Endothelial cell of umbilical vein (primary cell): Measurements from ENCODE around the gene ARHGAP20. TPM values are rescaled to one million over a fixed set of nuclear protein-coding genes. Genes with fewer than 3 reads are reported as not detected.

Experiments used
- BruUV-seq: library from RNA; stranded (reverse); fragments of 400-500 nt; replicated peaks from 2 replicates; lab custom pipeline; 2021; lab: Mats Ljungman, UMichigan
- CTCF ChIA-PET: fragments of 300-600, 350-600 bp; sonication (Branson Sonifier 250); formaldehyde crosslinking; loops from one replicate; lab custom pipeline; 2021; ENCODE audit warnings: antibody characterized with exemption, inconsistent platforms; lab: Charles Lee
- POLR2A ChIA-PET: fragments of 300-600, 350-600 bp; sonication (Branson Sonifier 250); formaldehyde crosslinking; loops from one replicate; lab custom pipeline; 2021; ENCODE audit warnings: antibody characterized with exemption, inconsistent platforms; lab: Charles Lee
- DNase-seq: peaks from one replicate; pipeline ENCODE4 v3.0.0-alpha.2; 2011; ENCODE audit warnings: low read depth, low spot score
- FAIRE-seq: peaks from 2 replicates; lab custom pipeline; 2011; peaks lifted over from hg19 to GRCh38; lab: Jason Lieb, UNC
- H2AFZ ChIP-seq: 2 replicates; pipeline ENCODE4 v1.6.0; 2012; ENCODE audit warnings: low read depth, low read length, control low read depth, inconsistent platforms
- H3K27ac ChIP-seq: 2 replicates; pipeline ENCODE4 v1.5.1; 2011; ENCODE audit warnings: low read depth, mild to moderate bottlenecking, control low read depth, low read length, moderate library complexity; ENCODE audit not compliant: insufficient read depth
- H3K27me3 ChIP-seq, 2 experiments: 2 replicates each; pipeline versions ENCODE4 v1.6.0 to v1.6.1; 2011; ENCODE audit warnings: low read length in 2 of 2, mixed read lengths in 1 of 2; ENCODE audit not compliant: control insufficient read depth in 2 of 2, insufficient read depth in 2 of 2
- H3K36me3 ChIP-seq, 2 experiments: 2 replicates in 1 of 2; 3 replicates in 1 of 2; pipeline ENCODE4 v1.5.1; 2011; ENCODE audit warnings: low read length in 2 of 2, mild to moderate bottlenecking in 1 of 2, moderate library complexity in 1 of 2; ENCODE audit not compliant: control insufficient read depth in 2 of 2, insufficient read depth in 2 of 2; ENCODE audit errors: extremely low read depth in 1 of 2
- H3K4me1 ChIP-seq: 3 replicates; pipeline ENCODE4 v1.5.1; 2011; ENCODE audit warnings: mild to moderate bottlenecking, low read length; ENCODE audit not compliant: control insufficient read depth, insufficient read depth; ENCODE audit errors: extremely low read depth
- H3K4me2 ChIP-seq: 2 replicates; pipeline ENCODE4 v1.6.1; 2011; ENCODE audit warnings: low read length, control low read depth, mixed read lengths; ENCODE audit not compliant: insufficient read depth
- H3K4me3 ChIP-seq, 3 experiments: fragments of 200-600 bp in 1 of 3; sonication (generic), shearing (Covaris generic) in 1 of 3; replicated peaks in 1 of 3; 2 replicates each; pipeline ENCODE4 v1.5.1; 2011 to 2016; ENCODE audit warnings: control low read depth in 3 of 3, low read length in 3 of 3, mild to moderate bottlenecking in 2 of 3, inconsistent platforms in 1 of 3, low read depth in 1 of 3, moderate library complexity in 1 of 3; ENCODE audit not compliant: insufficient read depth in 1 of 3
- H3K79me2 ChIP-seq: 2 replicates; pipeline ENCODE4 v1.6.0; 2012; ENCODE audit warnings: low read length, inconsistent platforms; ENCODE audit not compliant: control insufficient read depth, insufficient read depth
- H3K9ac ChIP-seq: replicated peaks from 2 replicates; pipeline ENCODE3; 2011; ENCODE audit warnings: low read length, control low read depth; ENCODE audit not compliant: insufficient read depth; ENCODE audit errors: extremely low read depth
- H3K9me1 ChIP-seq: replicated peaks from 3 replicates; pipeline ENCODE4 v1.6.0; 2011; ENCODE audit warnings: mild to moderate bottlenecking, low read length; ENCODE audit not compliant: control insufficient read depth, insufficient read depth; ENCODE audit errors: extremely low read depth
- H3K9me3 ChIP-seq: replicated peaks from 2 replicates; pipeline ENCODE4 v1.5.1; 2012; ENCODE audit warnings: low read length, inconsistent platforms; ENCODE audit not compliant: control insufficient read depth, insufficient read depth
- H4K20me1 ChIP-seq: replicated peaks from 2 replicates; pipeline ENCODE3; 2011; ENCODE audit warnings: mild to moderate bottlenecking, low read length; ENCODE audit not compliant: control insufficient read depth, insufficient read depth; ENCODE audit errors: extremely low read depth
- EZH2 ChIP-seq: IDR thresholded peaks from 2 replicates; pipeline ENCODE4 v1.6.1; 2012; ENCODE audit warnings: borderline replicate concordance, low read depth, mild to moderate bottlenecking, moderate library complexity, low read length, inconsistent platforms; ENCODE audit not compliant: severe bottlenecking
- FOS ChIP-seq: IDR thresholded peaks from 2 replicates; pipeline ENCODE4 v1.6.1; 2011; ENCODE audit warnings: mild to moderate bottlenecking, low read length, moderate library complexity, borderline replicate concordance; ENCODE audit not compliant: insufficient read depth
- GATA2 ChIP-seq: IDR thresholded peaks from 2 replicates; pipeline ENCODE4 v1.7.0; 2011; ENCODE audit warnings: low read depth, mild to moderate bottlenecking, moderate library complexity, mixed read lengths, low read length; ENCODE audit not compliant: insufficient read length, insufficient read depth
- JUN ChIP-seq: IDR thresholded peaks from 2 replicates; pipeline ENCODE4 v1.6.1; 2011; ENCODE audit warnings: borderline replicate concordance, low read depth; ENCODE audit not compliant: insufficient read length, insufficient read depth
- MYC ChIP-seq: IDR thresholded peaks from one replicate; pipeline ENCODE4 v1.6.1; 2011; ENCODE audit warnings: mild to moderate bottlenecking, low read depth, low read length
- POLR2A ChIP-seq: IDR thresholded peaks from 2 replicates; pipeline ENCODE4 v1.6.1; 2012; ENCODE audit warnings: low read depth, mild to moderate bottlenecking, control low read depth, low read length
- POLR2AphosphoS5 ChIP-seq: IDR thresholded peaks from 2 replicates; pipeline ENCODE4 v1.6.1; 2012; ENCODE audit warnings: low read depth, mild to moderate bottlenecking, control low read depth, low read length, moderate library complexity; ENCODE audit not compliant: insufficient read depth
- dilution Hi-C: fragments of 300-500 bp; cut with MboI; formaldehyde crosslinking; loops from one replicate; pipeline ENCODE4 v1.15.0; 2019; ENCODE audit warnings: low sequenced_read_pairs; ENCODE audit not compliant: extremely low pct_ligation_motif_present
- intact Hi-C: fragments of 100-400 bp; cut with micrococcal nuclease; formaldehyde crosslinking; loops from one replicate; pipeline ENCODE4 v1.10.0; 2022
- polyA plus RNA-seq, 4 experiments: library from polyadenylated mRNA; depleted of rRNA in 3 of 4; stranded (reverse) in 3 of 4; unstranded in 1 of 4; fragments of >200 nt; gene quantifications; 2 replicates each; pipeline versions ENCODE4 v1.2.1 to v1.2.3, GENCODE V29; 2011 to 2012; ENCODE audit warnings: missing spikeins in 1 of 4
- total RNA-seq: library from RNA; stranded (reverse); gene quantifications from 2 replicates; pipeline ENCODE4 v1.2.3, GENCODE V29; 2021
- TF ChIP-seq, protein P1 (sequence below), 2 donors: IDR thresholded peaks; 1 replicate in 1 of 2; 2 replicates in 1 of 2; pipeline ENCODE4 v1.5.1; 2011; ENCODE audit warnings: low read length in 2 of 2, mild to moderate bottlenecking in 2 of 2, moderate library complexity in 2 of 2, control low read depth in 1 of 2, inconsistent platforms in 1 of 2, low read depth in 1 of 2; ENCODE audit not compliant: insufficient read depth in 1 of 2; ENCODE audit errors: extremely low read depth in 1 of 2
- TF ChIP-seq, protein P2 (sequence below): IDR thresholded peaks from 2 replicates; pipeline ENCODE4 v1.6.1; 2011; ENCODE audit not compliant: insufficient read depth, insufficient read length

ARHGAP20 gene
- total and polyA plus RNA-seq, 2 donors (not counting 3 experiments of a cell fraction or from before 2014, with no cell fraction given), result 0.51 to 1.1 TPM

DNA sequence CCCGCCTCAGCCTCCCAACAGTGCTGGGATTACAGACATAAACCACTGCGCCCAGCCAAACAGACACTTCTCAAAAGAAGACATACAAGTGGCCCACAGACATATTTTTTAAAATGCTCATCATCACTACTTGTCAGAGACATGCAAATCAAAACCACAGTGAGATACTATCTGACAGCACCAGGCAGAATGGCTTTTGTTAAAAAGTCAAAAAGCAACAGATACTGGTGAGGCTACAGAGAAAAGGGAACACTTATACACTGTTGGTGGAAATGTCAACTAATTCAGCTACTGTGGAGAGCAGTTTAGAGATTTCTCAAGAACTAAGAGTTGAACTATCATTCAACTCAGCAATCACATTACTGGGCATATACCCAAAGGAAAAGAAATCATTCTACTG lies 67.0 kb downstream of the ARHGAP20 start:
- no peak overlapping the region for H3K9ac ChIP-seq
- POLR2A ChIA-PET, result no interaction called here
- H3K27me3 ChIP-seq, result no peaks in the 10 kb centered on the region
- H3K4me3 ChIP-seq, result no peak overlapping the region
- CTCF ChIA-PET, result no interaction called here
- no peak overlapping the region for H3K4me2 ChIP-seq
- intact Hi-C loops (no loop called here), dilution Hi-C loops (no loop called here)
- H3K9me3 ChIP-seq, result no peaks in the 10 kb centered on the region
- no peaks in the 10 kb centered on the region for H3K9me1 ChIP-seq
- TF ChIP-seq POLR2A, result no peak
- TF ChIP-seq POLR2AphosphoS5, result no peak
- TF ChIP-seq, protein P1, sequence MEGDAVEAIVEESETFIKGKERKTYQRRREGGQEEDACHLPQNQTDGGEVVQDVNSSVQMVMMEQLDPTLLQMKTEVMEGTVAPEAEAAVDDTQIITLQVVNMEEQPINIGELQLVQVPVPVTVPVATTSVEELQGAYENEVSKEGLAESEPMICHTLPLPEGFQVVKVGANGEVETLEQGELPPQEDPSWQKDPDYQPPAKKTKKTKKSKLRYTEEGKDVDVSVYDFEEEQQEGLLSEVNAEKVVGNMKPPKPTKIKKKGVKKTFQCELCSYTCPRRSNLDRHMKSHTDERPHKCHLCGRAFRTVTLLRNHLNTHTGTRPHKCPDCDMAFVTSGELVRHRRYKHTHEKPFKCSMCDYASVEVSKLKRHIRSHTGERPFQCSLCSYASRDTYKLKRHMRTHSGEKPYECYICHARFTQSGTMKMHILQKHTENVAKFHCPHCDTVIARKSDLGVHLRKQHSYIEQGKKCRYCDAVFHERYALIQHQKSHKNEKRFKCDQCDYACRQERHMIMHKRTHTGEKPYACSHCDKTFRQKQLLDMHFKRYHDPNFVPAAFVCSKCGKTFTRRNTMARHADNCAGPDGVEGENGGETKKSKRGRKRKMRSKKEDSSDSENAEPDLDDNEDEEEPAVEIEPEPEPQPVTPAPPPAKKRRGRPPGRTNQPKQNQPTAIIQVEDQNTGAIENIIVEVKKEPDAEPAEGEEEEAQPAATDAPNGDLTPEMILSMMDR (IDR thresholded peaks at IDR 0.05; ENCODE audit: extremely low read depth in 1 of 2, insufficient read depth in 1 of 2, low read depth in 1 of 2, low read length in 2 of 2), result no peak
- TF ChIP-seq FOS, result no peak
- TF ChIP-seq EZH2, result no peak
- no peak for TF ChIP-seq MYC
- TF ChIP-seq, protein P2, sequence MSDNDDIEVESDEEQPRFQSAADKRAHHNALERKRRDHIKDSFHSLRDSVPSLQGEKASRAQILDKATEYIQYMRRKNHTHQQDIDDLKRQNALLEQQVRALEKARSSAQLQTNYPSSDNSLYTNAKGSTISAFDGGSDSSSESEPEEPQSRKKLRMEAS, result no peak
- TF ChIP-seq GATA2, result no peak
- TF ChIP-seq JUN, result no peak
- H3K27ac ChIP-seq, result no peak overlapping the region
- DNase-seq (no peak), FAIRE-seq (no peak)
- H2AFZ ChIP-seq, result no peak overlapping the region
- no peaks in the 10 kb centered on the region for H3K36me3 ChIP-seq
- no peaks in the 10 kb centered on the region for H3K79me2 ChIP-seq
- no TSS peak for BruUV-seq
- no peaks in the 10 kb centered on the region for H4K20me1 ChIP-seq
- H3K4me1 ChIP-seq, result no peaks in the 10 kb centered on the region
